GM21723 (cell line): Measurements from ENCODE around the gene PLEKHA6.

ENCODE experiments used
- ATAC-seq: cut with Tn5 transposase; IDR thresholded peaks from one replicate; pipeline ENCODE4 v1.9.1; 2021; ENCODE audit warnings: mild to moderate bottlenecking, moderate library complexity; ENCODE audit not compliant: unreplicated experiment

PLEKHA6 gene

GRCh38 chr1:204263254-204263910 is 96.3 kb downstream of the PLEKHA6 start:
- ATAC-seq = no peak

- no peak for ATAC-seq
These were observed 97.0 kb downstream of the PLEKHA6 start for GRCh38 chr1:204262506-204263253.

- ATAC-seq = no peak
These were observed 97.8 kb downstream of the PLEKHA6 start for GRCh38 chr1:204261746-204262505.

GRCh38 chr1:204261266-204261665 is 98.5 kb downstream of the PLEKHA6 start:
- ATAC-seq = no peak

GRCh38 chr1:204260601-204261197 is 99.0 kb downstream of the PLEKHA6 start:
- ATAC-seq = no peak

- ATAC-seq = no peak
These were observed 99.9 kb downstream of the PLEKHA6 start for GRCh38 chr1:204259782-204260181.

GRCh38 chr1:204259196-204259595 is 100.5 kb downstream of the PLEKHA6 start:
- no peak for ATAC-seq

- ATAC-seq = no peak
These were observed 101.3 kb downstream of the PLEKHA6 start for GRCh38 chr1:204258213-204259115.

- ATAC-seq = no peak
These were observed 102.3 kb downstream of the PLEKHA6 start for GRCh38 chr1:204257446-204257845.

GRCh38 chr1:204256531-204256930 is 103.2 kb downstream of the PLEKHA6 start:
- no peak for ATAC-seq

- ATAC-seq = no peak
These were observed 103.8 kb downstream of the PLEKHA6 start for GRCh38 chr1:204255966-204256365.

GRCh38 chr1:204255225-204255624 is 104.5 kb downstream of the PLEKHA6 start:
- no peak for ATAC-seq

- no peak for ATAC-seq
These were observed 105.6 kb downstream of the PLEKHA6 start for GRCh38 chr1:204254031-204254661.

GRCh38 chr1:204251926-204252689 is 107.6 kb downstream of the PLEKHA6 start:
- no peak for ATAC-seq

GRCh38 chr1:204251286-204251685 is 108.4 kb downstream of the PLEKHA6 start:
- ATAC-seq = no peak

GRCh38 chr1:204250428-204251030 is 109.2 kb downstream of the PLEKHA6 start:
- ATAC-seq = no peak

GRCh38 chr1:204249736-204250427 is 109.8 kb downstream of the PLEKHA6 start:
- ATAC-seq = no peak

GRCh38 chr1:204248954-204249353 is 110.8 kb downstream of the PLEKHA6 start:
- ATAC-seq = no peak
